HG03025 (cell line): Measurements from ENCODE around the gene GNMT.

Source experiments
- ATAC-seq: cut with Tn5 transposase; IDR thresholded peaks from one replicate; pipeline ENCODE4 v1.9.1; 2021; ENCODE audit warnings: mild to moderate bottlenecking, moderate library complexity; ENCODE audit not compliant: unreplicated experiment, low FRiP score

Gene GNMT

DNA sequence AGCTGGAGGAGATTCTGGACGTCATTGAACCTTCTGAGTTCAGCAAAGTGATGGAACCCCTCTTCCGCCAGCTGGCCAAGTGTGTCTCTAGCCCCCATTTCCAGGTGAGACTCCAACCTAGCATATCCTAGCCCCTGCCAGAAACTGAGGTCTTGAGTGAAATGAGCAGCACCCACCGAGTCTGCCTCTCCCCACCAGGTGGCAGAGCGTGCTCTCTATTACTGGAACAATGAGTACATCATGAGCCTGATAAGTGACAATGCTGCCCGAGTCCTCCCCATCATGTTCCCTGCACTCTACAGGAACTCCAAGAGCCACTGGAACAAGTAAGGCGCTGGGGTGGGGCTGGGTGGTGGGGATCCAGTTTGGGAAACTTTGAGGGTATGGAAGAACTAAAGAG is 48.6 kb downstream of the GNMT start:
- ATAC-seq: no peak

DNA sequence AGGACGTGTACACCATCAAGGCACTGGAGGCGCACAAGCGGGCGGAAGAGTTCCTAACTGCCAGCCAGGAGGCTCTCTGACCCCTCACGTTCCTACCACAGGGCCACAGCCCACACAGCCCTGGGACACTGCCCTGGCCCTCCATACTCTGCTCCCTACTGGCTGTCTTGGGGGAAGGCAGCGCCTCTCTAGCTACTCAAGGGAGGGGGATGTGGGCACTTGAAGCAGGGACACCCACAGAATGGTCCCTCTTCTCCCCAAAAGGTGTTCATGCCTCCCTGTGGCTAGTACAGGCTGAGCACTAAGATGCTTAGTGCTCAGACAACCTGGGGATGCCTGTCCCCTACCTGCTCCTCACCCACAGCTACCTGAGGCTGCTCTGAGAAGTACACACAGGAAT is 50.7 kb downstream of the GNMT start:
- no peak for ATAC-seq

DNA sequence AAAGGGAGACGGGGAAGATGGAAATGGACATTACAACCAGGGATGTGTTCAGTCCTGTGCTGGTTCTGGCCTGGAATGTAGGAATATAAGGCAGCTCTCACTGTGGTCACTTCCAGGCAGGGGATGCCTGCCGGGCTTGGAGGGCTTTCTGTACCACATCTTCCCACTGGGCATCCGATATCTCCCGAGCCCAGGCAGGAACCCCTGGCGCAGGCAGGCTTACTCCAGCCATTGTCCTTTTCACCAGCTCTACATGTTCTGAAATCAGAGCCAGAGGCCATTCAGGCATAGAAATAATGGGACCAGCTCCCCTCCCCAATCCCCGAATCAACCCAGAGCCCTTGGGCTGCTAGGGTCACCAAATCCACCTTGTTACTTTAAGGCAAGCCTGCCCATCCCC is 51.8 kb downstream of the GNMT start:
- no peak for ATAC-seq

DNA sequence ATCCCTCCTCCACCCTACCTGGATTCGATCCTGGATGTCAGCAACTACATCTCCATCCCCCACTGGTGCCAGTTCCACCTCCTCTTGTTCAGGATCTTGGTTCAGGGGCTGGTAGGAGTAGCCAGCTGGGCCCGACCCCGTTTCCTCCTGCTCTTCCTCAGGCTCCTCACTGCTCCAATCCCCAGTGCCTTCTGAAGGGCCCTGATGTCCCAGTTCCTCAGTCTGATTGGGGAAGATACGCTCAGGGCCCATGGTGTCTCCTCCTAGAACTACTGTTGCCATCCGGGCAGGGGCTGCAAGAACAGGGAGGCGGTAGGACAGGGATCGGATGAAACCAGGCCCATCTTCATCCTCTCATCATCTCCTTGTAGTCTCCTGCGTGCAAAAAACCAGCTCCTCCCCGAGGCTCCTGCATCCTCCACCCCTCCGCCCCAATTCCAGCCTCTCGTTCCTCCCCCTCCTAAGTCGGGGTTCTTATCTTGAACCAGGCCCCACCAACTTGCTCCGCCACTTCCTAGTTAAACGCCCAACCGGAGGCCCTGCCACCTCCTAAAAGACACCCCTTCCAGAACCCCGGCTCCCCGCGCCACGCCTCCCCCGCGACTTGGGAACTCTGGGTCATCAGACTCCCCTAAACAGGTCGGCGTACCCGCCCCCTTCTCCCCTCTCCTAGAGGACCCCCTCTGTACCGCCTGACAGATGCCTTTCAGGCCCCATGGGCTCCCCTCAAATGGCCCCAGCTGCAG is 52.7 kb downstream of the GNMT start:
- no peak for ATAC-seq
